Thoracic aorta (tissue), 2 donors: ENCODE measurements around the gene KDM1B. TPM values are rescaled to one million over a fixed set of nuclear protein-coding genes. Genes with fewer than 3 reads are reported as not detected.

Source experiments
- ATAC-seq: fragments of 150-250 bp; one replicate; pipeline ENCODE4 v1.8.0; 2017; ENCODE audit warnings: low read depth; ENCODE audit not compliant: insufficient number of reproducible peaks, low FRiP score
- DNase-seq: peaks from one replicate; pipeline ENCODE4 v3.0.0-alpha.2; 2020; ENCODE audit warnings: low spot score
- H3K27ac ChIP-seq, 2 donors: fragments of 200-600 bp; sonication (generic); 1 replicate in 1 of 2; 2 replicates in 1 of 2; pipeline ENCODE4 v1.5.1; 2016; ENCODE audit warnings: mild to moderate bottlenecking in 2 of 2, moderate library complexity in 2 of 2
- H3K27me3 ChIP-seq: fragments of 200-600 bp; sonication (generic); replicated peaks from 2 replicates; pipeline ENCODE4 v1.6.0; 2016; ENCODE audit warnings: mild to moderate bottlenecking; ENCODE audit not compliant: insufficient read depth
- H3K36me3 ChIP-seq: fragments of 200-600 bp; sonication (generic); one replicate; pipeline ENCODE4 v1.5.1; 2016
- H3K4me1 ChIP-seq, 2 donors: fragments of 200-600 bp; sonication (generic); 1 replicate in 1 of 2; 2 replicates in 1 of 2; pipeline versions ENCODE4 v1.5.1 to v1.6.0; 2016; ENCODE audit warnings: low read depth in 2 of 2, mild to moderate bottlenecking in 1 of 2; ENCODE audit not compliant: control insufficient read depth in 1 of 2
- H3K4me3 ChIP-seq: fragments of 200-600 bp; sonication (generic); 2 replicates; pipeline ENCODE4 v1.5.1; 2016; ENCODE audit warnings: mild to moderate bottlenecking
- H3K9me3 ChIP-seq: fragments of 200-600 bp; sonication (generic); 2 replicates; pipeline ENCODE4 v1.5.1; 2016
- total RNA-seq, 2 donors: library from RNA; depleted of rRNA; stranded (reverse); fragments of >200 nt; gene quantifications; one replicate each; pipeline versions ENCODE4 v1.1.0 to v1.2.3, GENCODE V29; 2016
- TF ChIP-seq, protein P1 (sequence below): fragments of 200-600 bp; sonication (generic); IDR thresholded peaks from one replicate; pipeline ENCODE4 v1.5.1; 2019; ENCODE audit warnings: antibody characterized with exemption

KDM1B gene
- total RNA-seq, 2 donors from 2014 or later: 10.3 TPM

DNA sequence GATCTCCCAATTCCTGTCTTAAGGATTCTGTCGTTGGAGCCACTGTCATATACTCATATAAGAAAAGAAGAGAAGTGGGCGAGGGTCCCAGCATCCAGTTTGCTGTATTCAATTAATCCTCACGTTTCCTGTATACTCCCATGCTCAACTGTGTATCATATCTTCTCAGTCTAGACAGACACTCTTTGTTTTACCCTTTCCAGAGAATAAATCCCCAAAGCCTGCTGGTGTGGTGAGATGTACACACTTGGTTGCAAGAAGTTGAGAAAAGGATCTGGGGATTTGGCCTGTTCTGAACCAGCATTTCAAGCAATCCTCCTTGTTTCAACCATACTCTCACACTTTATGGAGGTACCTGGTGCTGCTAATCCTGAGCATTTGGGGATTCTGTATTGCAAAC is 3.4 kb upstream of the KDM1B start:
- DNase-seq (no peak), ATAC-seq (no peak)
- TF ChIP-seq, protein P1, sequence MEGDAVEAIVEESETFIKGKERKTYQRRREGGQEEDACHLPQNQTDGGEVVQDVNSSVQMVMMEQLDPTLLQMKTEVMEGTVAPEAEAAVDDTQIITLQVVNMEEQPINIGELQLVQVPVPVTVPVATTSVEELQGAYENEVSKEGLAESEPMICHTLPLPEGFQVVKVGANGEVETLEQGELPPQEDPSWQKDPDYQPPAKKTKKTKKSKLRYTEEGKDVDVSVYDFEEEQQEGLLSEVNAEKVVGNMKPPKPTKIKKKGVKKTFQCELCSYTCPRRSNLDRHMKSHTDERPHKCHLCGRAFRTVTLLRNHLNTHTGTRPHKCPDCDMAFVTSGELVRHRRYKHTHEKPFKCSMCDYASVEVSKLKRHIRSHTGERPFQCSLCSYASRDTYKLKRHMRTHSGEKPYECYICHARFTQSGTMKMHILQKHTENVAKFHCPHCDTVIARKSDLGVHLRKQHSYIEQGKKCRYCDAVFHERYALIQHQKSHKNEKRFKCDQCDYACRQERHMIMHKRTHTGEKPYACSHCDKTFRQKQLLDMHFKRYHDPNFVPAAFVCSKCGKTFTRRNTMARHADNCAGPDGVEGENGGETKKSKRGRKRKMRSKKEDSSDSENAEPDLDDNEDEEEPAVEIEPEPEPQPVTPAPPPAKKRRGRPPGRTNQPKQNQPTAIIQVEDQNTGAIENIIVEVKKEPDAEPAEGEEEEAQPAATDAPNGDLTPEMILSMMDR: no peak
- Histone ChIP-seq H3K27me3 (no peaks in the 10 kb centered on the region), H3K27ac (no peak overlapping the region), H3K36me3 (no peaks in the 10 kb centered on the region), H3K4me1 (peaks cover 16 to 22% of the 10 kb centered on the region in 2 donors), H3K9me3 (no peaks in the 10 kb centered on the region), H3K4me3 (no peak overlapping the region)

DNA sequence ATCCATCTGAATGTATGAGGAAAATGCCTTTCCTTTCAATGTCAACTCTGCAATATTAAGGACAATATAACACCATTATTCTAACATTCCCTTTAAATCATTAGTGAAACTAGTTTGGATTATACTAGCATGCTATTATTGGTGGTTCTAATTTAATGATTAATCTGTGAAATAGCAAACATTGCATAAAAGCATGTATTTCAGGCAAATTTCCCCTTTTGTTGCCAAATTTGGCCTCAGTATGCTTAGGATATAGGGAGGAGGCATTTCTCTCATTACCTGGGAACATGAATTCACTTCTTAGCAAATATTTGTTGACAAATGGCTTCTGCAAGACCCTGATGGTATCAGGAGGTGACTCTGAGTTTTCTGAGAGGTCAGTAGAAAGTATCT is 1.9 kb upstream of the KDM1B start:
- Histone ChIP-seq H3K36me3 (no peaks in the 10 kb centered on the region), H3K27me3 (no peaks in the 10 kb centered on the region), H3K4me3 (no peak overlapping the region), H3K4me1 (peaks cover 16 to 22% of the 10 kb centered on the region in 2 donors), H3K27ac (no peak overlapping the region), H3K9me3 (no peaks in the 10 kb centered on the region)
- TF ChIP-seq, protein P1: no peak
- DNase-seq: no peak
- ATAC-seq: no peak

DNA sequence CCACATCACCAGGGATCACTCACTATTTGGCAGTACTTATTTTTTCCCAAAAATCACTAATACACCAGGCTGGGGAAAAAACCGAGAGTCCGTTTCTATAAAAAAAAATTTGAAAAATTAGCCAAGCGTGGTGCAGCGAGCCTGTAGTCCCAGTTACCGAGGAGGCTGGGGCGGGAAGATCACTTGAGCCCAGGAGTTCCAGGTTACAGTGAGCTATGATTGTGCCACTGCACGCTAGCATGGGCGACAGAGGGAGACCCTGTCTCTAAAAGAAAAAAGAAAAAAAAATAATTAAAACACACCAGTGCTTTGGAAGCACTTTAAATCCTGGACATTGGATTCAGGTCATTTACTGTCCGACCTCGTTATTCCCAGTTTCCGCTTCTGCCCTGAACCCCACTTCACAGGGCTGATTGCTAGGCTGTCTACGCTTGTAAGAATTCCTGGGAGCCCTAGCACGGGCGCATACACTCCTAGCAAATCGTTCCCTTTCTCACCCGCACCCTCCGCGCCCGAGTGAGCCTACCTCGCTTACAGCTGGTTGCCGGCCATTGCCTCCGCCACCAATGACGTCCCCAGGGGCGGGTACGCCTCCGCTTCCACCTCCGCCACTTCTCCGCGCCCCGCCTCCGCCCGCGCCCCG is 594 bp upstream of the KDM1B start, which contains the start of gene TPMT:
Gene TPMT, minus strand, starts transcription at position 571 of the 643 bp plus-strand sequence. CDS start 5,950 bp downstream, outside the sequence.
- H3K4me1 ChIP-seq: peaks cover 16 to 22% of the 10 kb centered on the region in 2 donors
- TF ChIP-seq, protein P1: no peak
- no peak for DNase-seq
- H3K27me3 ChIP-seq: no peaks in the 10 kb centered on the region
- no peaks in the 10 kb centered on the region for H3K36me3 ChIP-seq
- H3K4me3 ChIP-seq: peak within 1 kb of the TSS; percentile 99
- peak within 1 kb of the TSS; percentile 76 to 83 for H3K27ac ChIP-seq
- H3K9me3 ChIP-seq: no peaks in the 10 kb centered on the region
- ATAC-seq: peak; percentile 82

DNA sequence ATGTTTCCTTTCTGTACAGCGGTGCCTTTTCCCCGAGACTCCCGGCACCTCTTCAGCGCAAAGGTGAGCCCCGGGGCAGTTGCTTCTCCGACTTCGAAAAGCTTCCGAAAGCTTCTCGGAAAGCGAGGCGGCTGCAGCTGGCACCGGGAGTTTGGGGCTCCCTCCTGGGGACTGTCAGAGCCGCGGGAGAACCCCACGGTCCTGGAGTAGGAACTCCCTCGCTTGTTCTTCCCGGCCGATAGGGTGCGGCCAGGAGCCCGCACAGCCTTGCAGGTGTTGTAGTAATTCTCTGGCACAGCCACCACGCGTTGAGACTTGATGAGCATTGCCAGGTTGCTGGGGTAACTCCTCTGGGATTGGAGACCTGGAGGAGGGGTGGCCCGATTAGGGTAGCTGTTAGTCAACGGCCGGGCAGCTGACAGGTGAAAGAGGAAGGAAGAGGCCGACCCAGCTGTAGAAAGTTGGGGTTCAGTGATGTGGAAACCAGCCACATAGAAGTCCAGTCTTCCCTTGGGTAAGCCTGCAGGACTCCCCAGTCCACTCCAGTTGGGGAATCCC is 721 bp downstream of the KDM1B start:
- H3K27ac ChIP-seq: peak overlapping the region; percentile 69 to 83

DNA sequence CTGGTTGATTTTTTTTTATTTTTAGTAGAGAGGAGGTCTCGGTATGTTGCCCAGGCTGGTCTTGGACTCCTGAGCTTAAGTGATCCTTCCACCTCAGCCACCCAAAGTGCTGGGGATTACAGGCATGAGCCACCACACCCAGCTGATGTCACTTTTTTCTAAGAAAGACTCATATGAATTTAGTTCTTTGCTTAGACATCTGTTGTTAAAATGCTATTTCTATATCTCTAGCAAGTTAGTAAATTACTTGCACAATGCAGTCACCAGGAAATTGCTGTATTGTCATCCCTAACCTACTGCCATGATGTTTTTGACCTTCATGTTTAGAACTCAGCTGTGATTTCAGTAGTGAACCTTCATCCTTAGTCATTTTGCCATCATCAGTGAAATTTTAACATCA is 5.7 kb downstream of the KDM1B start:
- no peaks in the 10 kb centered on the region for H3K27me3 ChIP-seq
- TF ChIP-seq, protein P1: no peak
- no peak overlapping the region for H3K4me3 ChIP-seq
- H3K36me3 ChIP-seq: peaks cover 5% of the 10 kb centered on the region
- H3K4me1 ChIP-seq: peaks cover 4 to 5% of the 10 kb centered on the region in 2 donors
- H3K9me3 ChIP-seq: no peaks in the 10 kb centered on the region
- ATAC-seq: no peak
- DNase-seq: no peak
- H3K27ac ChIP-seq: no peak overlapping the region

More for the DNA sequence above, 721 bp downstream of the KDM1B start:
- TF ChIP-seq, protein P1: no peak
- Histone ChIP-seq H3K4me3 (peak overlapping the region; percentile 99), H3K9me3 (no peaks in the 10 kb centered on the region), H3K27me3 (no peaks in the 10 kb centered on the region), H3K4me1 (peaks cover 16 to 22% of the 10 kb centered on the region in 2 donors), H3K36me3 (no peaks in the 10 kb centered on the region)
- DNase-seq (peak; percentile 12), ATAC-seq (no peak)
